ENCODE data around the gene RBM10.

RBM10 gene

GRCh38 chrX:47146121-47146935, 1.3 kb downstream of the RBM10 start:
- peak; percentile 21 for DNase-seq (ENCODE audit: low read depth)
- H3K4me3 ChIP-seq (ENCODE audit: low read length), result peak overlapping the region; percentile 76
- TF ChIP-seq CTCF (IDR thresholded peaks at IDR 0.05; ENCODE audit: insufficient read depth, low read depth, low read length, missing control alignments), result peak; percentile 8

DNA sequence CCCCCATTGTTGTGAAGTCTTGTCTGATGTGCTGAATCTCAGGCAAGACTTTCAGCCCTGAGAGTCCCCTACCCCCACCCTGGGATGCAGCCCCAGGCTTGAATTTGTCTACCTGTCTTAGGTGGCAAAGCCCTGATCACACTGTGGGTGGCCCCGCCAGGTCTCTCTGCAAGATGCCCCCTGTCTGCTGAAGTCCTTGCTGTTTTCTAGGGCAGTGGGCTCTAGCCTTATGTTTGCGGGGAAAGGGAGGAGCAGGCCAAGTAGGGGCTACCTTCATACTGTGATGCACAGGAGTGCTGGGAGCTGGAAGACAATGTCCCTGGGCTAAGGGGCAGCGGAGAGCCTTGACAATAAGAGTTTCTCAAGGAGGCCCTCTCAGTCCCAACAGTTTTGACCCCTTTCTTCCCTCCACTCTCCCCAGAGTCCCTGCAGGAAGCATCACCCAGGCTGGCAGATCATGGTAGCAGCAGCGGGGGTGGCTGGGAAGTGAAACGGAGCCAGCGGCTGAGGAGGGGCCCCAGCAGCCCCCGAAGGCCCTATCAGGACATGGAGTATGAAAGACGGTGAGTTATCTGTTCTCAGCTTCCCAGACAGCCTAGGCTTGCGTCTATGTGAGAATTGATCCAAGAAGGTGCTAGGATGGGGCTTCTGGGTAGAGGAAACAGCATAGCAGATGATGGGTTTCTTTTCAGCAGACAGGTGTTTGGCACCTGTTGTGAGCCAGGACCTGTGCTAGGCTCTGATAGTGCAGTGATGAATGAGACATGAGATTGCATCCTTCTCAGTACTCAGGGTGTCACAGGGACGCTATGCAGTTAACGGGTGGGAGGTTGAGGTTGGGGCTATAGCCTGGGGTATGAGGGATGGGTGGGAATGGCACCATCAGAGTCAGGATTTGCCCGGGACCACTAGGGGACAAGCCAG, 2.2 kb downstream of the RBM10 start:
- peak overlapping the region; percentile 76 for H3K4me3 ChIP-seq (ENCODE audit: low read length)
- TF ChIP-seq CTCF (IDR thresholded peaks at IDR 0.05; ENCODE audit: insufficient read depth, low read depth, low read length, missing control alignments), result no peak
- DNase-seq (ENCODE audit: low read depth), result no peak

DNA sequence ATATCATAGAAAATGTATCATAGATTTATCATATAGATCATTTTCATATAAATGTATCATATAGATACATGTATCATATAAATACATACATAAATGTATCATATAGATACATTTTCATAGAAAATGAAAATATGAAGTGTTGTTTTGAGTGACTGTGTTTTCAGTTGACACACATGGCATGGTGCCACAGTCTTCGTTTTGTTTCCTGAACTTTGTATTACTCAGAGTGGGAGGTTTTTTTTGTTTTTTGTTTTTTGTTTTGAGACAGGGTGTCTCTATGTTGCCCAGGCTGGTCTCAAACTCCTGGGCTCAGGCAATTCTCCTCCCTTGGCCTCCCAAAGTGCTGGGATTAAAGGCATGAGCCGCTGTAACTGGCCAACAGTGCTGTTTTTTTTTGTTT, 3.9 kb downstream of the RBM10 start:
- no peak overlapping the region for H3K4me3 ChIP-seq (ENCODE audit: low read length)
- DNase-seq (ENCODE audit: low read depth), result peak; percentile 44
- TF ChIP-seq CTCF (IDR thresholded peaks at IDR 0.05; ENCODE audit: insufficient read depth, low read depth, low read length, missing control alignments), result no peak

- H3K4me3 ChIP-seq (ENCODE audit: low read length), result no peak overlapping the region
- no peak for TF ChIP-seq CTCF (IDR thresholded peaks at IDR 0.05; ENCODE audit: insufficient read depth, low read depth, low read length, missing control alignments)
- DNase-seq (ENCODE audit: low read depth), result no peak
Measured at GRCh38 chrX:47151435-47151834, 6.4 kb downstream of the RBM10 start.

- H3K4me3 ChIP-seq (ENCODE audit: low read length), result no peak overlapping the region
- DNase-seq (ENCODE audit: low read depth), result no peak
- TF ChIP-seq CTCF (IDR thresholded peaks at IDR 0.05; ENCODE audit: insufficient read depth, low read depth, low read length, missing control alignments), result no peak
Measured at GRCh38 chrX:47156611-47157520, 11.8 kb downstream of the RBM10 start.

DNA sequence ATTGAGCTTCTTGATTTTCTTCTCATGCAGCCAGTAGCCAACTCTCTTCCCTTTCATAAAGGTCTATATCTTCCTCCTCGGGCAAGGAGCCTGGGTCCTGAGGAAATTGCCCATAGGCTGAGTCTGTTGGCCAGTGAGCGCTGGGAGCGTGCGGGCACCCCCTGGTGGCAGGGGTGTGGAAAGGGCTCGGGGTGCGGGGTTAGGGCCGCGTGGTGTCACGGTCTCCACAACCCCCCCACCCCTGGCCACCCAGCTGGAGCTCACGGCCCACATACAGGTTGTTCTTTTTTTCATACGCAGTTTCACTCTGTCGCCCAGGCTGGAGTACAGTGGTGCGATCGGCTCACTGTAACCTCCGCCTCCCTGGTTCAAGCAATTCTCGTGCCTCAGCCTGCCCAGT, 13.1 kb downstream of the RBM10 start:
- no peak overlapping the region for H3K4me3 ChIP-seq (ENCODE audit: low read length)
- no peak for DNase-seq (ENCODE audit: low read depth)
- no peak for TF ChIP-seq CTCF (IDR thresholded peaks at IDR 0.05; ENCODE audit: insufficient read depth, low read depth, low read length, missing control alignments)
